ENCODE data around the gene GARIN5A. TPM values are rescaled to one million over a fixed set of nuclear protein-coding genes. Genes with fewer than 3 reads are reported as not detected.

Gene GARIN5A
- total and polyA plus RNA-seq, 7 donors = 1.2 to 5.3 (median 2.7) TPM

DNA sequence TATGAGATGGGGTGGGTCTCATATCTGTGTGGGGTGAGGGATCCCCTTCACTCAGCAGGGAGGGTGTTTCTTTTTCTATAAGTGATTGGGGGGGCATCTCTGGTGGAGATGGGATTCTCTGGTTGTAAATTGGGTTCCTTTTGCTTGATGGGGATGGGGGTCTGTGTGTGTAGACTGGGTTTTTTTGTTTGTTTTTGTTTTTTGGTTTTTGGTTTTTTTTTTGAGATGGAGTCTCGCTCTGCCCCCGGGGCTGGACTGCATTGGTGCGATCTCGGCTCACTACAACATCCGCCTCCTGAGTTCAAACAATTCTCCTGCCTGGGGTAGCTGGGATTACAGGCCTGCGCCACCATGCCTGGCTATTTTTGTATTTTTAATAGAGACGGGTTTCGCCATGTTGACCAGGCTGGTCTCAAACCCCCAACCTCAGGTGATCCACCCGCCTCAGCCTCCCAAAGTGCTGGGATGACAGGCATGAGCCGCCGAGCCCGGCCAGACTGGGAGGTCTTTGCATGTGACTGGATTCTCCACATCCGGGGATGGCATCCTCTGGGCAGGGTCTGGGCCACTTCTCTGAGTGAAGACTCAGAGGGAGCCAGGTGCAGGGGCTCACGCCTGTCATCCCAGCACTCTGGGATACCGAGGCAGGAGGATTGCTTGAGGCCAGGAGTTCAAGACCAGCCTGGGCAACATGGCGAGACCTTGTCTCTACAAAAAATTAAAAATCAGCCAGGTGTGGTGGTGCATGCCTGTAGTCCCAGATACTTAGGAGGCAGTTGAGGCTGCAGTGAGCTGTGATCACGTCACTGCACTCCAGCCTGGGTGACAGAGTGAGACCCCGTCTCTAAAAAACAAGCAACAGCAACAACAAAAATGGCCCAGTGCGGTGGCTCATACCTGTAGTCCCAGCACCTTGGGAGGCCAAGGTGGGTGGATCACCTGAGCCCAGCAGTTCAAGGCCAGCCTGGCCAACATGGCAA is 43.2 kb downstream of the GARIN5A start:
- Histone ChIP-seq H3K27me3 (ENCODE audit: insufficient read depth in 3 of 3, low read length in 2 of 3) (peaks cover 0 to 11% (median 0%) of the 10 kb centered on the region in 3 donors), H3K27ac (peak overlapping the region; percentile 87), H3K4me3 (peak overlapping the region; percentile 79), H3K36me3 (ENCODE audit: insufficient read depth in 1 of 2, low read depth in 1 of 2) (peaks cover 0 to 29% of the 10 kb centered on the region in 2 donors), H3K9me3 (no peaks in the 10 kb centered on the region), H3K4me1 (peaks cover 13% of the 10 kb centered on the region)
- 35 to 57% (median 49%) methylated on average over 19 of the region's 19 CpGs for WGBS, 3 donors
- no peak for DNase-seq
- ATAC-seq = no peak
- intact Hi-C loops (cut with DNase I) = loop anchor here in 1 of 2 donors (2.0 kb wide), 1 partner anchor 67 kb away; no protein-coding TSS in a partner anchor
- TF ChIP-seq, protein P1, sequence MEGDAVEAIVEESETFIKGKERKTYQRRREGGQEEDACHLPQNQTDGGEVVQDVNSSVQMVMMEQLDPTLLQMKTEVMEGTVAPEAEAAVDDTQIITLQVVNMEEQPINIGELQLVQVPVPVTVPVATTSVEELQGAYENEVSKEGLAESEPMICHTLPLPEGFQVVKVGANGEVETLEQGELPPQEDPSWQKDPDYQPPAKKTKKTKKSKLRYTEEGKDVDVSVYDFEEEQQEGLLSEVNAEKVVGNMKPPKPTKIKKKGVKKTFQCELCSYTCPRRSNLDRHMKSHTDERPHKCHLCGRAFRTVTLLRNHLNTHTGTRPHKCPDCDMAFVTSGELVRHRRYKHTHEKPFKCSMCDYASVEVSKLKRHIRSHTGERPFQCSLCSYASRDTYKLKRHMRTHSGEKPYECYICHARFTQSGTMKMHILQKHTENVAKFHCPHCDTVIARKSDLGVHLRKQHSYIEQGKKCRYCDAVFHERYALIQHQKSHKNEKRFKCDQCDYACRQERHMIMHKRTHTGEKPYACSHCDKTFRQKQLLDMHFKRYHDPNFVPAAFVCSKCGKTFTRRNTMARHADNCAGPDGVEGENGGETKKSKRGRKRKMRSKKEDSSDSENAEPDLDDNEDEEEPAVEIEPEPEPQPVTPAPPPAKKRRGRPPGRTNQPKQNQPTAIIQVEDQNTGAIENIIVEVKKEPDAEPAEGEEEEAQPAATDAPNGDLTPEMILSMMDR (IDR thresholded peaks at IDR 0.05) = no peak

DNA sequence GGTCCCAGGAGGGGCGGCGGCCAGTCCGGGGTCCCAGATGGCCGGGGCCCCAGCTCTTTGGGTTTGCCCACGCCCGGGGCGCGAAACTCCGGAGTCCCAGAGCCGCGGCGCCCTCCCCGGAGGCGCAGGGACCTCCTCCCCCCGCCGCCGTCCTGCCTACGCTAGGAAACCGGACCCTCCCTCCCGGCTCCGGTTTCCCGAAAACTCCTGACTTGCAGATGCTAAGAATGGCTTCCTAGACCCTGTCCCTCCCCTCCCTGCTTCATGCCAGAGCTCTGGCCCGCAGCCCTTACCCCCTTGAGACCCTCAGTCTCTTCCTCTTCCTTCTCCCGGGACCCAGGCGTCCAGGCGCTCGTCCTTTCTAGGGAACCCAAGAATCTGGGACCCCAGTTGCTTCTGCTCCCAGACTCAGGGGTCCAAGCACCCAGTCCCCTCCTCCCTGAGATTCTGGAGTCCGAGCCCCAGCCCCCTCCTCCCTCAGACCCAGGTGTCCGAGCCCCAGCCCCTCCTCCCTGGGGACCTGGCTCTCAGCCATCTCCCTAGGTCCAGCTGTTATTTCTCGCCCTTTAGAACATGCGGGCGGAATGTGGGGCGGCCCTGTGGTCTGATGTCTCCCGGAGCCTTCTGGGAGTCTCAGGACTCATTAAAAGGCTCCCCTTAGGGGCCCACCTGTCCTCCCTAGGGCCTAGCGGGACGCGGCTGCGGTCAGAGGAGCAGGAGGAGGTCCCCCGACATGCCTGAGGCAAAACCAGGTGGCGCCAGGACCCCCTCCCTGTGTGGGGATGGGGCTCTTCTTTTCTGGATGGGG is 44.2 kb downstream of the GARIN5A start, which contains the start of gene MYBPC2:
Gene MYBPC2 (plus strand): TSS at position 672 of the 808 bp plus-strand sequence. CDS start 62 bp downstream, at position 734.
- TF ChIP-seq, protein P1 (IDR thresholded peaks at IDR 0.05) = no peak
- ATAC-seq = peak; percentile 30 to 62 (median 39)
- 1 to 3% (median 2%) methylated on average over 35 to 40 of the region's 40 CpGs for WGBS, 3 donors
- H3K9me3 ChIP-seq = no peaks in the 10 kb centered on the region
- peak within 1 kb of the TSS; percentile 79 for H3K4me3 ChIP-seq
- peaks cover 0 to 11% (median 0%) of the 10 kb centered on the region in 3 donors for H3K27me3 ChIP-seq (ENCODE audit: insufficient read depth in 3 of 3, low read length in 2 of 3)
- peak within 1 kb of the TSS; percentile 87 for H3K27ac ChIP-seq
- peaks cover 0 to 24% of the 10 kb centered on the region in 2 donors for H3K36me3 ChIP-seq (ENCODE audit: insufficient read depth in 1 of 2, low read depth in 1 of 2)
- peaks cover 18% of the 10 kb centered on the region for H3K4me1 ChIP-seq
- intact Hi-C loops (cut with DNase I) = loop anchor here in 1 of 2 donors (2.0 kb wide), 1 partner anchor 68 kb away; no protein-coding TSS in a partner anchor
- DNase-seq = peak in 1 of 2 donors; percentile 70

DNA sequence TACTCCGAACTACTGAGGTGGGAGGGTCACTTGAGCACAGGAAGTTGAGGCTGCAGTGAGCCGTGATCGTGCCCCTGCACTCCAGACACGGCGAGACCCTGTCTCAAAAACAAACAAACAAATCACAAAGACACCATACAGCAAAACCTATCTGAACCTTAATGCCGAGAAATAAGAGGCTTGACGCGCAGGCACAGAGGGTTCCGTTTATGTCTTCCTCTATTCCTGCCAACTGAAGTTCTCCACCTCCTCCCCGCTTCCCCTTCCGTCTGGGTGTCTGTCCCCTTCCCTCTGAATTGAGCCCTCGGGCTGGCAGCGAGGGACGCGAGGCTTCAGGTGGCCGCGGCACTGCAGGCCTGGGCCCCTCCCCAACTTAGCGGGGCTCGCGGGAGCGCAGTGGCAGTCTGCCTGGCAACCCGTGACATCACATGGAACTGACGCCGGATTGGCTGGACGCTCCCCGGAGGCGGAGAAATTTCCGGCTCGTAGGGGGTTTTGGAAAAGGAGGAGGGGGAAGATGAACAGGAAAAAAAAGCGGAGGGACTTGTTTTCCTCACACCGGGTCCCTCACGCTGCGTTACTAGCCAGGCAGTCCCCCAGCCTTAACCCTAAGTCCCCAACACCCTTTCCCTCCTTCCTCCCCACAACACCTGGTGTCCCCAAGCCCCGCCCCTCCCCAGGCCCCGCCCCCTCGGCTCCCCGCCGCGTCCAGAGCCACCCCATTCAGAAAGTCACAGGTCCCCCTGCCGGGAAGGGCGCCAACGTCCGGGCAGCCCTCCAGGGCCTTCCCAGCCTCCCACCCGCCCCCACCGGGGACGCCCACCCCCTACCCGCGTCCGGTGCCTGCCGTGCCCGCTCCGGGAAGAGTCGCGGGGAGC is 45.1 kb downstream of the GARIN5A start:
- DNase-seq = peak; percentile 79 to 93
- peak overlapping the region; percentile 79 for H3K4me3 ChIP-seq
- intact Hi-C loops (cut with DNase I) = loop anchor here in 1 of 2 donors (2.0 kb wide), 1 partner anchor 69 kb away; no protein-coding TSS in a partner anchor
- no peaks in the 10 kb centered on the region for H3K9me3 ChIP-seq
- 1% methylated on average over 41 to 54 of the region's 54 CpGs for WGBS, 3 donors
- peaks cover 0 to 11% (median 0%) of the 10 kb centered on the region in 3 donors for H3K27me3 ChIP-seq (ENCODE audit: insufficient read depth in 3 of 3, low read length in 2 of 3)
- H3K27ac ChIP-seq = peak overlapping the region; percentile 87
- TF ChIP-seq, protein P1 (IDR thresholded peaks at IDR 0.05) = no peak
- ATAC-seq = peak; percentile 72 to 86 (median 82)
- H3K36me3 ChIP-seq (ENCODE audit: insufficient read depth in 1 of 2, low read depth in 1 of 2) = peaks cover 0 to 16% of the 10 kb centered on the region in 2 donors
- peaks cover 18% of the 10 kb centered on the region for H3K4me1 ChIP-seq

DNA sequence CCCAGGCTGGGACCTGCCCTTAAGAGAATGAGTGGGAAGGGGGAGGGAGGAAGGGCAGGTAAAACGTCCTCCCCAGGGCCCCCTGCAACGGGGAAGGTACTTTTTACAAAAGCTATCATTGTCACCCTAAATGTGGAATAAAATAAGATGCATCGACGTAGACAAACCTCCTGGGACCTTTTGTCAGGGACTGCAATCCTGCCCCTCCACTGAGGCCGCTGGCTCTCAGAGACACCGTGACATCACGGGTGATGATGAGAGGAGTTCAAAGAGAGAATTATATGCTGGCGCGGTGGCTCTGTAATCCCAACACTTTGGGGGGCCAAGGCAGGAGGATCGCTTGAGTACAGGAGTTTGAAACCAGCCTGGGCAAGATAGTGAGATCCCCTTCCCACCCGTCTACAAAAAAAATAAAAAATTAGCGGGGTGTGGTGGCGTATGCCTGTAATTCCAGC is 45.7 kb downstream of the GARIN5A start:
- Histone ChIP-seq H3K36me3 (ENCODE audit: insufficient read depth in 1 of 2, low read depth in 1 of 2) (peaks cover 0 to 9% of the 10 kb centered on the region in 2 donors), H3K9me3 (no peaks in the 10 kb centered on the region), H3K4me1 (peaks cover 18% of the 10 kb centered on the region), H3K4me3 (peak overlapping the region; percentile 79), H3K27me3 (ENCODE audit: insufficient read depth in 3 of 3, low read length in 2 of 3) (peaks cover 0 to 11% (median 0%) of the 10 kb centered on the region in 3 donors), H3K27ac (peak overlapping the region; percentile 87)
- WGBS, 3 donors = 20 to 24% (median 20%) methylated on average over 13 of the region's 13 CpGs
- ATAC-seq = no peak
- no peak for DNase-seq
- TF ChIP-seq, protein P1 (IDR thresholded peaks at IDR 0.05) = no peak
- intact Hi-C loops (cut with DNase I) = no loop called here

Measured in psoas muscle (tissue), 8 donors.